HUES6 (cell line): ENCODE results near the gene HIGD1A.

Source experiments
- H3K27ac ChIP-seq: 2 replicates; pipeline ENCODE4 v1.7.0; 2013; ENCODE audit warnings: low read depth, mild to moderate bottlenecking, low read length, inconsistent platforms
- H3K27me3 ChIP-seq: 2 replicates; pipeline ENCODE4 v1.6.1; 2013; ENCODE audit warnings: low read length; ENCODE audit not compliant: control insufficient read depth, insufficient read depth
- H3K36me3 ChIP-seq: 2 replicates; pipeline ENCODE4 v1.6.1; 2013; ENCODE audit warnings: low read length; ENCODE audit not compliant: control insufficient read depth, insufficient read depth
- H3K4me1 ChIP-seq: 2 replicates; pipeline ENCODE4 v1.6.1; 2013; ENCODE audit warnings: low read length; ENCODE audit not compliant: control insufficient read depth, insufficient read depth
- H3K4me3 ChIP-seq: 2 replicates; pipeline ENCODE4 v1.5.1; 2013; ENCODE audit warnings: low read depth, low read length
- H3K9ac ChIP-seq: one replicate; pipeline ENCODE4 v1.6.1; 2013; ENCODE audit warnings: mild to moderate bottlenecking, low read length
- H3K9me3 ChIP-seq: 2 replicates; pipeline ENCODE4 v1.6.1; 2013; ENCODE audit warnings: low read depth, low read length; ENCODE audit not compliant: control insufficient read depth, insufficient read depth

Gene HIGD1A

GRCh38 chr3:42804106-42804830 is at the start of gene HIGD1A:
TSS of gene HIGD1A (minus strand) at chr3:42804490. CDS start at chr3:42794253, 10,237 bp downstream.
- H3K27ac ChIP-seq, result peak within 1 kb of the TSS; percentile 66; the same call in 1 of the 2 replicates
- peaks cover 10% of the 10 kb centered on the region; the same call in 1 of the 2 replicates for H3K27me3 ChIP-seq
- no peaks in the 10 kb centered on the region for H3K9me3 ChIP-seq
- H3K4me1 ChIP-seq, result peaks cover 24% of the 10 kb centered on the region
- peaks cover 3% of the 10 kb centered on the region; the same call in 1 of the 2 replicates for H3K36me3 ChIP-seq
- peak within 1 kb of the TSS; percentile 85 for H3K4me3 ChIP-seq
- H3K9ac ChIP-seq, result peak within 1 kb of the TSS; percentile 95

- Histone ChIP-seq H3K9ac (no peak overlapping the region), H3K9me3 (no peaks in the 10 kb centered on the region; the same call in 1 of the 2 replicates), H3K4me1 (no peaks in the 10 kb centered on the region), H3K36me3 (no peaks in the 10 kb centered on the region), H3K27ac (no peak overlapping the region), H3K4me3 (no peak overlapping the region), H3K27me3 (no peaks in the 10 kb centered on the region)
These were observed 49.5 kb upstream of the HIGD1A start for GRCh38 chr3:42853739-42854302.

- Histone ChIP-seq H3K9ac (no peak overlapping the region), H3K4me1 (no peaks in the 10 kb centered on the region), H3K9me3 (no peaks in the 10 kb centered on the region; the same call in 1 of the 2 replicates), H3K27me3 (no peaks in the 10 kb centered on the region), H3K4me3 (no peak overlapping the region), H3K36me3 (no peaks in the 10 kb centered on the region), H3K27ac (no peak overlapping the region)
These were observed 48.8 kb upstream of the HIGD1A start for GRCh38 chr3:42853056-42853455.

- H3K36me3 ChIP-seq, result no peaks in the 10 kb centered on the region
- H3K4me1 ChIP-seq, result no peaks in the 10 kb centered on the region
- no peak overlapping the region for H3K9ac ChIP-seq
- no peak overlapping the region for H3K4me3 ChIP-seq
- H3K9me3 ChIP-seq, result no peaks in the 10 kb centered on the region
- no peak overlapping the region for H3K27ac ChIP-seq
- H3K27me3 ChIP-seq, result no peaks in the 10 kb centered on the region
These were observed 48.2 kb upstream of the HIGD1A start for GRCh38 chr3:42852441-42852840.

GRCh38 chr3:42851228-42851834 is 47.0 kb upstream of the HIGD1A start:
- Histone ChIP-seq H3K36me3 (no peaks in the 10 kb centered on the region), H3K27ac (no peak overlapping the region), H3K9ac (no peak overlapping the region), H3K4me1 (no peaks in the 10 kb centered on the region), H3K9me3 (no peaks in the 10 kb centered on the region), H3K4me3 (no peak overlapping the region), H3K27me3 (no peaks in the 10 kb centered on the region)

GRCh38 chr3:42850263-42850662 is 46.0 kb upstream of the HIGD1A start:
- H3K9ac ChIP-seq, result no peak overlapping the region
- no peak overlapping the region for H3K27ac ChIP-seq
- H3K4me1 ChIP-seq, result no peaks in the 10 kb centered on the region

GRCh38 chr3:42849017-42849416 is 44.7 kb upstream of the HIGD1A start:
- no peak overlapping the region for H3K4me3 ChIP-seq
- H3K27ac ChIP-seq, result no peak overlapping the region
- H3K4me1 ChIP-seq, result peaks cover 3% of the 10 kb centered on the region; the same call in 1 of the 2 replicates
- no peak overlapping the region for H3K9ac ChIP-seq
- H3K36me3 ChIP-seq, result no peaks in the 10 kb centered on the region
- no peaks in the 10 kb centered on the region for H3K27me3 ChIP-seq
- H3K9me3 ChIP-seq, result no peaks in the 10 kb centered on the region

More at GRCh38 chr3:42850263-42850662, 46.0 kb upstream of the HIGD1A start:
- Histone ChIP-seq H3K36me3 (no peaks in the 10 kb centered on the region), H3K4me3 (no peak overlapping the region), H3K27me3 (no peaks in the 10 kb centered on the region), H3K9me3 (no peaks in the 10 kb centered on the region)

GRCh38 chr3:42847731-42848130 is 43.4 kb upstream of the HIGD1A start:
- Histone ChIP-seq H3K27ac (no peak overlapping the region), H3K27me3 (no peaks in the 10 kb centered on the region), H3K4me1 (peaks cover 5% of the 10 kb centered on the region; the same call in 1 of the 2 replicates), H3K9ac (no peak overlapping the region), H3K9me3 (no peaks in the 10 kb centered on the region), H3K36me3 (no peaks in the 10 kb centered on the region), H3K4me3 (no peak overlapping the region)

- H3K36me3 ChIP-seq, result no peaks in the 10 kb centered on the region
- no peak overlapping the region for H3K9ac ChIP-seq
- H3K27me3 ChIP-seq, result no peaks in the 10 kb centered on the region
- no peak overlapping the region for H3K27ac ChIP-seq
- H3K9me3 ChIP-seq, result no peaks in the 10 kb centered on the region
- H3K4me3 ChIP-seq, result no peak overlapping the region
- H3K4me1 ChIP-seq, result peaks cover 5% of the 10 kb centered on the region; the same call in 1 of the 2 replicates
These were observed 42.6 kb upstream of the HIGD1A start for GRCh38 chr3:42846685-42847522.

GRCh38 chr3:42844815-42845214 is 40.5 kb upstream of the HIGD1A start:
- no peak overlapping the region for H3K27ac ChIP-seq
- no peaks in the 10 kb centered on the region for H3K27me3 ChIP-seq
- H3K9me3 ChIP-seq, result no peaks in the 10 kb centered on the region
- H3K4me3 ChIP-seq, result no peak overlapping the region
- H3K4me1 ChIP-seq, result peaks cover 5% of the 10 kb centered on the region; the same call in 1 of the 2 replicates
- no peaks in the 10 kb centered on the region for H3K36me3 ChIP-seq
- H3K9ac ChIP-seq, result no peak overlapping the region
